Karpas-422 (cell line): ENCODE results near the gene TMEM220. TPM values are rescaled to one million over a fixed set of nuclear protein-coding genes. Genes with fewer than 3 reads are reported as not detected.
"Not testable (repeated sequence)": the region's sequence is repeated elsewhere in the genome, so short reads cannot be mapped to it uniquely, and the experiment has no call there.

Source experiments
- DNase-seq: peaks from one replicate; pipeline ENCODE4 v3.0.0-alpha.2; 2015
- H2AFZ ChIP-seq: fragments of 200-600 bp; sonication (generic); 2 replicates; pipeline ENCODE4 v1.6.1; 2014; ENCODE audit warnings: antibody characterized with exemption, low read length, mixed read lengths
- H3K27ac ChIP-seq: fragments of 200-600 bp; sonication (generic); 2 replicates; pipeline ENCODE4 v1.5.1; 2014; ENCODE audit warnings: mild to moderate bottlenecking, low read length, moderate library complexity
- H3K27me3 ChIP-seq: fragments of 200-600 bp; sonication (generic); 2 replicates; pipeline ENCODE4 v1.6.1; 2014; ENCODE audit warnings: low read length, mixed read lengths
- H3K36me3 ChIP-seq: fragments of 200-600 bp; sonication (generic); 2 replicates; pipeline ENCODE4 v1.6.1; 2014; ENCODE audit warnings: low read length, mixed read lengths; ENCODE audit not compliant: insufficient read depth
- H3K4me1 ChIP-seq: fragments of 200-600 bp; sonication (generic); 2 replicates; pipeline ENCODE4 v1.6.1; 2014; ENCODE audit warnings: mild to moderate bottlenecking, low read length, mixed read lengths
- H3K4me2 ChIP-seq: fragments of 200-600 bp; sonication (generic); 2 replicates; pipeline ENCODE4 v1.6.1; 2014; ENCODE audit warnings: low read length, low read depth, mild to moderate bottlenecking; ENCODE audit not compliant: poor library complexity, severe bottlenecking
- H3K4me3 ChIP-seq: fragments of 200-600 bp; sonication (generic); 2 replicates; pipeline ENCODE4 v1.5.1; 2014; ENCODE audit warnings: mild to moderate bottlenecking, antibody characterized with exemption, low read length, mixed read lengths
- H3K79me2 ChIP-seq: fragments of 200-600 bp; sonication (generic); 2 replicates; pipeline ENCODE4 v1.6.1; 2014; ENCODE audit warnings: mild to moderate bottlenecking, low read length, mixed read lengths
- H3K9ac ChIP-seq: fragments of 200-600 bp; sonication (generic); 2 replicates; pipeline ENCODE4 v1.6.0; 2014; ENCODE audit warnings: low read length
- H3K9me2 ChIP-seq: fragments of 200-600 bp; sonication (generic), shearing (Covaris generic); replicated peaks from 2 replicates; pipeline ENCODE4 v1.6.0; 2014; ENCODE audit warnings: mild to moderate bottlenecking, low read length, moderate library complexity; ENCODE audit not compliant: insufficient read depth
- H3K9me3 ChIP-seq: fragments of 300-700, 200-600 bp; sonication (generic); 2 replicates; pipeline ENCODE4 v1.6.1; 2014; ENCODE audit warnings: low read length, mixed read lengths
- H4K20me1 ChIP-seq: fragments of 200-600 bp; sonication (generic); 2 replicates; pipeline ENCODE4 v1.6.1; 2014; ENCODE audit warnings: mild to moderate bottlenecking, antibody characterized with exemption, low read length, low read depth; ENCODE audit not compliant: insufficient read depth
- total RNA-seq: library from RNA; depleted of rRNA; stranded (reverse); fragments of >200 nt; shearing (Covaris generic); gene quantifications from 2 replicates; pipeline ENCODE4 v1.2.3, GENCODE V29; 2014; ENCODE audit warnings: low replicate concordance

TMEM220 gene
- total RNA-seq, 1 experiment from 2014 or later, result not detected

DNA sequence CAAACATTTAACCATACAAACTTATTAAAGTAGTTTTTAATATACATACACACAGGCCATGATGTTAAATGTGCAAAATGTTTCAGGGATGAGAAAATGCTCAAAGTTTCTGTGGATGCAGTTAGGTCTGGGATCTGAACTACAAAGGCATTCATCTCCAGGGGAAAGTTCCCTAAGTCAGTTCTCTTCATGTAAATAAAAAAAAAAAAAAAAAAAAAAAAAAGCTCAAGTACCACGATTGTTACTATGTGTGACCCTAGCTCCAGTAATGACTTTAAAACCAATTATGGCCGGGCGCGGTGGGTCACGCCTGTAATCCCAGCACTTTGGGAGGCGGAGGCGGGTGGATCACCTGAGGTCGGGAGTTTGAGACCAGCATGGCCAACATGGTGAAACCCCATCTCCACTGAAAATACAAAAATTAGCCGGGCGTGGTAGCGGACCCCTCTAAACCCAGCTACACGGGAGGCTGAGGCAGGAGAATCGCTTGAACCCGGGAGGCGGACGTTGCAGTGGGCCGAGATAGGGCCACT is 33.9 kb downstream of the TMEM220 start:
- not testable (repeated sequence) for H3K27ac ChIP-seq, DNase-seq, H3K9me3 ChIP-seq, H2AFZ ChIP-seq, H3K9me2 ChIP-seq, H3K27me3 ChIP-seq
- Histone ChIP-seq H3K4me1 (peaks cover 34% of the 10 kb centered on the region), H3K79me2 (peaks cover 75% of the 10 kb centered on the region), H3K9ac (peak overlapping the region; percentile 93), H3K4me2 (peak overlapping the region; percentile 80), H3K4me3 (peak overlapping the region; percentile 93), H3K36me3 (peaks cover 42% of the 10 kb centered on the region), H4K20me1 (peaks cover 20% of the 10 kb centered on the region; the same call in 1 of the 2 replicates)

DNA sequence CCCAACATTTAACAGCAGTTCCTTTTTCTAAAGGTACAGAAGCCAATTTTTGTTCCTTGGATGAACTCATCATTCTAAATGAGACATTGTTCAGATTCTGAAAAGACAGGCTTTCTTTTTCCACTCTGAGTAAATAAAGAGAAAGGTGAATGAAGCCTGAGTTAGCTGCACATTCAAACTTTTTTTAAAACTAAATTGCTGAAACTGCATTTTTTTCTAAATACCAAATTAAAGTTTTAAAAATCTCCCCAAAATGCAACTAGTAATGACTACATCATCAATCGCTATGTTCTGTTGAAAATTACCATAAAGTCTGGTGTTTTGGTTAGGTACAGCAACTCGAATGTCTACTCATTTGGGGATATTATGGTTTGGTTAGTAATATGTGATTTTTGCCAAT is 42.3 kb downstream of the TMEM220 start:
- DNase-seq, result no peak
- Histone ChIP-seq H3K36me3 (peaks cover 76% of the 10 kb centered on the region), H3K79me2 (peaks cover 83% of the 10 kb centered on the region), H3K4me1 (peaks cover 25% of the 10 kb centered on the region), H3K9me3 (no peaks in the 10 kb centered on the region), H3K9ac (no peak overlapping the region), H2AFZ (no peak overlapping the region), H3K9me2 (no peaks in the 10 kb centered on the region), H4K20me1 (peaks cover 25% of the 10 kb centered on the region), H3K27ac (no peak overlapping the region), H3K4me3 (no peak overlapping the region), H3K4me2 (no peak overlapping the region), H3K27me3 (no peaks in the 10 kb centered on the region)

DNA sequence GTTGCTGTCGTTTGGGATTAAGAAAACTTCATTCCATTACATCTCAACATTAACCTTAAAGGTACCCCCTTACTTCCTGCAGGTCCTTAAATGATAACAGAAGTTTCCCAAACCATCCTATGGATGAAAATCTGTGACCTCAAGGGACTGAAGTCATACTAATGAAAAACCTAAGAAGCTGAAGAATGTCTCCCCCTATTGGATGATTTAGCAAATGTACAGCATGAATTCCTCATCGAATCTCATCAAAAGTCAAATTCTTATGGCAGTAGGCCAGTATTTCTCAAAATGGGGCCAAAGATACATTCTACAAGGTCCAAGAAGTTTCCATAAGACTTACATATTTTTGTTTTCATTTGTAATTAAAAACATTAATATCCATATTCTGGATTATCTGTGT is 46.0 kb downstream of the TMEM220 start:
- Histone ChIP-seq H3K4me1 (no peaks in the 10 kb centered on the region), H3K27me3 (no peaks in the 10 kb centered on the region), H3K9me3 (no peaks in the 10 kb centered on the region), H3K9ac (no peak overlapping the region), H4K20me1 (no peaks in the 10 kb centered on the region), H3K9me2 (no peaks in the 10 kb centered on the region), H2AFZ (no peak overlapping the region), H3K36me3 (peaks cover 70% of the 10 kb centered on the region), H3K79me2 (peaks cover 58% of the 10 kb centered on the region), H3K4me2 (no peak overlapping the region), H3K27ac (no peak overlapping the region), H3K4me3 (no peak overlapping the region)
- DNase-seq, result peak; percentile 73

DNA sequence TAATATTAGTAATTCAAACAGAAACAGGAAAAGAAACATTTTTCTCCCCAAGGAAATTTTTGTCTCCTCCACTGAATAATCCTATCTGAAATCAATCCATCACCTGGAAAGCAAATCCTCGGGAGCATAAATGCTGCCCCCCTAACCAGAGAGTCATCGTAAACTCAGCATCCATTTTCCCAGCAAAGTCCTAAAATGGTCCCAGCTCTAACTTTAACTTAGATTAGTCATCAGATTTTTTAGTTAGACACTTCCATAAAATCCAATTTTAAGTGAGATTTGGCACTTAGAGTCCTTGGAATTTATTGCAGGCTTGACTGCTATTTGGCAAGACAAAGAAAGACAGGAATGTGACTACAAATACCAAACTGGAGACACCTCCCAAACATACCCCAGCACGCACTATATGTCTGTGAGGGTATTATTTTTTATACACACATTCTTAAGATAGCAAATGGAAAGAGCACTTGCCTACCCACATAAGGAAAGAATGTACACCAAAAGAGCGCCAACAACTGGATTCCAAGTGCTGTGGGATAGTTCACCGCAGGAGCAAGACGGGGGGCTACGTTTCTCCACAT is 47.9 kb downstream of the TMEM220 start:
- H3K9me3 ChIP-seq, result no peaks in the 10 kb centered on the region
- no peak for DNase-seq
- no peak overlapping the region for H3K9ac ChIP-seq
- no peak overlapping the region for H2AFZ ChIP-seq
- no peak overlapping the region for H3K27ac ChIP-seq
- no peak overlapping the region for H3K4me3 ChIP-seq
- H3K4me1 ChIP-seq, result no peaks in the 10 kb centered on the region
- no peaks in the 10 kb centered on the region for H4K20me1 ChIP-seq
- H3K4me2 ChIP-seq, result no peak overlapping the region
- H3K27me3 ChIP-seq, result no peaks in the 10 kb centered on the region
- H3K79me2 ChIP-seq, result peaks cover 44% of the 10 kb centered on the region
- H3K9me2 ChIP-seq, result no peaks in the 10 kb centered on the region
- H3K36me3 ChIP-seq, result peaks cover 68% of the 10 kb centered on the region

DNA sequence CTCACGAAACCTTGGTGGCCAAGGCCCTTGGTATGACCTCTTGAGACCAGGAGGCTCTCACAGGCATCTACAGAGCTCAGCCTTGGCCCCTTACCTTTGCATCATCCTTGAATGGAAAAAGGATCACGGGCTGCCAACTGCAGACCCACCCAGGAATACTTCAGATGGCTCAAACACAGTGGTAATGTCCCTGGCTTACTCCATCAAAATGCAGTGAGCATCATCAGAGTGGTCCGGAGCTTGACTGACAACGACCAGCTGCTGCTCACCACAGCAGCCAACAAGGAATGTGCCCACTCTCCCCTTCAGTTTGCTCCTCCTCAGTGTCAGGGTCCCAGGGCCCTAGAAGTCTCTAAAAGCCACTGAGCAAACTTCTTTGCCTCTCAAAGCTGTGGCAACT is 55.1 kb downstream of the TMEM220 start:
- H3K4me2 ChIP-seq, result no peak overlapping the region

DNA sequence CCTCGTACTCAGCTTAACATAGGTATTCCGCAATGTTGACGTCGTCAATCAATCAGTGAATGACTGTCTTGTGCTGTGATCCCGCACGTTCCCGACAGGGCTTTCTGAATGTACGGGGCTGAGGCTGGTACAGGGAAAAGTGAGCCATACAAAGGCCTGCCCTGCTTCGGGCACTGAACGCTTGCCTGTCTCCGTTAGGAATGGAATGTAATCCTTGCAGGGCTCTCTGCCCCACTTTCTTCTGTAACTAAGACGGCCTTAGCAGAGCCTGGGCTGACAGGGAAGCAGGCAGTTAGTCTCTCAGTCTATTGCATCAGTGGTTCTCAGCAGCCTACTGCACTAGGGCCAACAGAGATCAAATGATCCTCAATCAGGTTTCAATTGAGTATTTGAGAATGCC is 56.5 kb downstream of the TMEM220 start:
- Histone ChIP-seq H3K4me3 (no peak overlapping the region), H3K79me2 (0 out of 2 replicates have a peak, but pooled peaks cover under 1% of the 10 kb centered on the region), H4K20me1 (0 out of 2 replicates have a peak, but pooled peaks cover 3% of the 10 kb centered on the region), H3K4me1 (no peaks in the 10 kb centered on the region), H3K4me2 (no peak overlapping the region), H2AFZ (no peak overlapping the region), H3K36me3 (peaks cover 23% of the 10 kb centered on the region; the same call in 1 of the 2 replicates), H3K9me3 (no peaks in the 10 kb centered on the region), H3K9ac (no peak overlapping the region), H3K27me3 (no peaks in the 10 kb centered on the region), H3K27ac (no peak overlapping the region), H3K9me2 (no peaks in the 10 kb centered on the region)
- no peak for DNase-seq

More for the DNA sequence above, 55.1 kb downstream of the TMEM220 start:
- Histone ChIP-seq H3K9me2 (no peaks in the 10 kb centered on the region), H2AFZ (no peak overlapping the region), H3K36me3 (peaks cover 29% of the 10 kb centered on the region; the same call in 1 of the 2 replicates), H3K4me1 (no peaks in the 10 kb centered on the region), H3K9ac (no peak overlapping the region), H3K27me3 (no peaks in the 10 kb centered on the region), H3K27ac (no peak overlapping the region), H3K9me3 (no peaks in the 10 kb centered on the region), H3K4me3 (no peak overlapping the region), H4K20me1 (0 out of 2 replicates have a peak, but pooled peaks cover 3% of the 10 kb centered on the region), H3K79me2 (0 out of 2 replicates have a peak, but pooled peaks cover 2% of the 10 kb centered on the region)
- no peak for DNase-seq

DNA sequence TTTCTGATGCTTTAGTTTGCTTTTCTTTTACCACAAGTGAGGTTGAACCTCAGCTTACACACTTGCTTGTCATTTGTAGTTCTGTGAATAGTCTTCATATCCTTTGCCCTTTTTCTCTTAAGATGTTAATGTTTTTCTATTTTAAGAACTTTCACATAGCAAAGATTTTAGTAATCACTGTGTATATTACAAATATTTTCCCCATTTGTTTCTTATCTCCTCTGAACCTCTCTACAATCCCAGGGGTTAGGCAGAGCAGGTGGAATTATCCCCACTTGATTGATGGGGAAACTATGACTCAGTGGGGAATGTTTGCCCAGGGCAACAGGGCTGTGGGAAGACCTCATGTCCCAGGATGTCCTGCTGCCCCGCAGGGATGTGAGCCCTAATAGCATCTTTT is 61.0 kb downstream of the TMEM220 start:
- no peak for DNase-seq
- H3K79me2 ChIP-seq, result no peaks in the 10 kb centered on the region
- H2AFZ ChIP-seq, result no peak overlapping the region
- no peak overlapping the region for H3K27ac ChIP-seq
- 0 out of 2 replicates have a peak, but pooled peaks cover 4% of the 10 kb centered on the region for H3K36me3 ChIP-seq
- no peaks in the 10 kb centered on the region for H4K20me1 ChIP-seq
- no peaks in the 10 kb centered on the region for H3K27me3 ChIP-seq
- no peak overlapping the region for H3K4me2 ChIP-seq
- no peaks in the 10 kb centered on the region for H3K9me3 ChIP-seq
- H3K9me2 ChIP-seq, result no peaks in the 10 kb centered on the region
- no peak overlapping the region for H3K9ac ChIP-seq
- no peaks in the 10 kb centered on the region for H3K4me1 ChIP-seq
- H3K4me3 ChIP-seq, result no peak overlapping the region

DNA sequence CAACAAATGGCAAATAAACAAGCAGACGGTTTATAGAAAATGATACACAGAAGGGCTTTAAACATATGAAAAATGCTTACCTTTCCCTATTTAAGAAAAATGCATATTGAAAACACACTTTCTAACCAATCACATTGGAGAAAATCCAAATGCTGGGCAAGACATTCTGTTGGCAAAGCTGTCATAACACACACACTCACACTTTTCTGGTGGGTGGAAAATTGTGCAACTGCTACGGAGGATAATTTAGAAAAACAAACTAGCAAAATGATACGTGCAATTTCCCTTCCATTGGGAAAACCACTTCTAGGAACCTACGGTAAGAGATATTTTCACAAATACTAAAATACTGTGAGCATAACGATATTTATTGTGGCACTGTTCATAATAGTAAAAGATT is 62.9 kb downstream of the TMEM220 start:
- H3K27me3 ChIP-seq, result no peaks in the 10 kb centered on the region
- H3K27ac ChIP-seq, result no peak overlapping the region
- H3K79me2 ChIP-seq, result no peaks in the 10 kb centered on the region

More for the DNA sequence above, 62.9 kb downstream of the TMEM220 start:
- Histone ChIP-seq H3K9me2 (no peaks in the 10 kb centered on the region), H3K9me3 (no peaks in the 10 kb centered on the region), H3K9ac (no peak overlapping the region), H2AFZ (no peak overlapping the region), H3K36me3 (no peaks in the 10 kb centered on the region), H3K4me3 (no peak overlapping the region), H3K4me2 (no peak overlapping the region), H3K4me1 (no peaks in the 10 kb centered on the region), H4K20me1 (no peaks in the 10 kb centered on the region)
- DNase-seq, result no peak
